H1 (cell line): Measurements from ENCODE around the gene MIPEP.

ENCODE experiments used
- BCL11A ChIP-seq, 2 experiments: IDR thresholded peaks; one replicate each; pipeline ENCODE4 v1.6.1; 2011; ENCODE audit warnings: low read depth in 2 of 2, low read length in 2 of 2, mild to moderate bottlenecking in 2 of 2
- CEBPB ChIP-seq: IDR thresholded peaks from 2 replicates; pipeline ENCODE4 v1.6.1; 2012; ENCODE audit warnings: low read depth, low read length
- MAFK ChIP-seq: IDR thresholded peaks from 2 replicates; pipeline ENCODE4 v1.6.1; 2012; ENCODE audit warnings: low read depth, mild to moderate bottlenecking, improper control_type of control experiment, low read length
- RXRA ChIP-seq: IDR thresholded peaks from 2 replicates; pipeline ENCODE4 v1.6.1; 2011; ENCODE audit warnings: low read depth, mild to moderate bottlenecking, low read length, moderate library complexity; ENCODE audit not compliant: insufficient read depth
- SIN3A ChIP-seq, 2 experiments: IDR thresholded peaks in 1 of 2; conservative IDR thresholded peaks in 1 of 2; 2 replicates each; pipeline ENCODE4 v1.6.1; 2011 to 2012; ENCODE audit warnings: low read length in 2 of 2, improper control_type of control experiment in 1 of 2, low read depth in 1 of 2, mild to moderate bottlenecking in 1 of 2
- TF ChIP-seq, protein P1 (sequence below), 3 experiments: IDR thresholded peaks; 1 replicate in 2 of 3; 2 replicates in 1 of 3; pipeline versions ENCODE4 v1.5.1 to v1.6.1; 2011; ENCODE audit warnings: low read length in 3 of 3, mild to moderate bottlenecking in 3 of 3, inconsistent platforms in 2 of 3, low read depth in 1 of 3, moderate library complexity in 1 of 3; ENCODE audit not compliant: insufficient read depth in 1 of 3; ENCODE audit errors: control extremely low read depth in 1 of 3

DNA sequence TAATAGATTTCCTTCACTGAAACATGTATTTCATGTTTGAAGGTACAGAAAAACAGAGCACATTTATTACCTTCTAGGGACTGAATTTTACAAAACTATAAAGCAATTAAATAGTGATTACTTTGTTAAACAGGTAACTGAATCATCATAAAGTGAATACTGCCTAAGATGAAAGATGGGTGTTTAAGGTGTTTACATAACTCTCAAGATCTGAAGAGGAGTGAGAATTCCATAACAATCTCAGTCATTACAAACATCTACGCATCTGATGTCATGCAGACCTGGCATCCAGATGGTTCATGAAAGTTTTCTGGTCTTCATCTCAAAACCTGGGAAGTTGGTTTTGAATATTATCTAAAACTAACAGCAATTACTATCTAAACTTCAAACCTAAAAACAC is 80.4 kb downstream of the MIPEP start:
- TF ChIP-seq, protein P1, sequence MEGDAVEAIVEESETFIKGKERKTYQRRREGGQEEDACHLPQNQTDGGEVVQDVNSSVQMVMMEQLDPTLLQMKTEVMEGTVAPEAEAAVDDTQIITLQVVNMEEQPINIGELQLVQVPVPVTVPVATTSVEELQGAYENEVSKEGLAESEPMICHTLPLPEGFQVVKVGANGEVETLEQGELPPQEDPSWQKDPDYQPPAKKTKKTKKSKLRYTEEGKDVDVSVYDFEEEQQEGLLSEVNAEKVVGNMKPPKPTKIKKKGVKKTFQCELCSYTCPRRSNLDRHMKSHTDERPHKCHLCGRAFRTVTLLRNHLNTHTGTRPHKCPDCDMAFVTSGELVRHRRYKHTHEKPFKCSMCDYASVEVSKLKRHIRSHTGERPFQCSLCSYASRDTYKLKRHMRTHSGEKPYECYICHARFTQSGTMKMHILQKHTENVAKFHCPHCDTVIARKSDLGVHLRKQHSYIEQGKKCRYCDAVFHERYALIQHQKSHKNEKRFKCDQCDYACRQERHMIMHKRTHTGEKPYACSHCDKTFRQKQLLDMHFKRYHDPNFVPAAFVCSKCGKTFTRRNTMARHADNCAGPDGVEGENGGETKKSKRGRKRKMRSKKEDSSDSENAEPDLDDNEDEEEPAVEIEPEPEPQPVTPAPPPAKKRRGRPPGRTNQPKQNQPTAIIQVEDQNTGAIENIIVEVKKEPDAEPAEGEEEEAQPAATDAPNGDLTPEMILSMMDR (IDR thresholded peaks at IDR 0.05; ENCODE audit: control extremely low read depth in 1 of 3, insufficient read depth in 1 of 3, low read depth in 1 of 3, low read length in 3 of 3), result no peak
- TF ChIP-seq CEBPB (no peak), BCL11A (IDR thresholded peaks at IDR 0.05; ENCODE audit: low read depth in 2 of 2, low read length in 2 of 2) (no peak), RXRA (no peak), SIN3A (conservative IDR thresholded peaks at IDR 0.05 in 1 of 2, IDR thresholded peaks at IDR 0.05 in 1 of 2; ENCODE audit: low read depth in 1 of 2, low read length in 2 of 2) (no peak), MAFK (no peak)
